RWPE2 (cell line): ENCODE results near the gene ACKR3.

ENCODE experiments used
- ATAC-seq: fragments of 200-7000 bp; cut with Tn5 transposase; 3 replicates; pipeline ENCODE4 v1.9.1; 2021; ENCODE audit warnings: low read depth
- DNase-seq: peaks from one replicate; pipeline ENCODE4 v3.0.0-alpha.2; 2020; ENCODE audit warnings: low spot score
- H3K27ac ChIP-seq: fragments of 450-650 bp; 2 replicates; pipeline ENCODE4 v1.5.1; 2017; ENCODE audit warnings: mild to moderate bottlenecking; ENCODE audit not compliant: poor library complexity, severe bottlenecking
- H3K27me3 ChIP-seq: fragments of 250-450 bp; sonication (Bioruptor Pico); 2 replicates; pipeline ENCODE4 v1.5.1; 2021; ENCODE audit warnings: mild to moderate bottlenecking, moderate library complexity; ENCODE audit not compliant: insufficient read depth, poor library complexity, severe bottlenecking
- H3K36me3 ChIP-seq: fragments of 250-450 bp; sonication (Bioruptor Pico); 2 replicates; pipeline ENCODE4 v1.5.1; 2020; ENCODE audit warnings: low read depth, mild to moderate bottlenecking, moderate library complexity
- H3K4me1 ChIP-seq: fragments of 250-450 bp; sonication (Bioruptor Pico); 2 replicates; pipeline ENCODE4 v1.5.1; 2021; ENCODE audit warnings: mild to moderate bottlenecking, moderate library complexity; ENCODE audit not compliant: insufficient read depth, poor library complexity, severe bottlenecking
- H3K4me3 ChIP-seq: fragments of 250-450 bp; sonication (Bioruptor Pico); 2 replicates; pipeline ENCODE4 v1.5.1; 2021; ENCODE audit warnings: mild to moderate bottlenecking, moderate library complexity; ENCODE audit not compliant: severe bottlenecking
- H3K9me3 ChIP-seq: fragments of 250-450 bp; sonication (Bioruptor Pico); 2 replicates; pipeline ENCODE4 v1.5.1; 2021; ENCODE audit warnings: mild to moderate bottlenecking, moderate library complexity; ENCODE audit not compliant: severe bottlenecking
- TF ChIP-seq, protein P1 (sequence below): fragments of 450-650 bp; IDR thresholded peaks from one replicate; pipeline ENCODE4 v1.5.1; 2017; ENCODE audit warnings: mild to moderate bottlenecking, moderate library complexity; ENCODE audit not compliant: poor library complexity, severe bottlenecking

The ACKR3 gene

DNA sequence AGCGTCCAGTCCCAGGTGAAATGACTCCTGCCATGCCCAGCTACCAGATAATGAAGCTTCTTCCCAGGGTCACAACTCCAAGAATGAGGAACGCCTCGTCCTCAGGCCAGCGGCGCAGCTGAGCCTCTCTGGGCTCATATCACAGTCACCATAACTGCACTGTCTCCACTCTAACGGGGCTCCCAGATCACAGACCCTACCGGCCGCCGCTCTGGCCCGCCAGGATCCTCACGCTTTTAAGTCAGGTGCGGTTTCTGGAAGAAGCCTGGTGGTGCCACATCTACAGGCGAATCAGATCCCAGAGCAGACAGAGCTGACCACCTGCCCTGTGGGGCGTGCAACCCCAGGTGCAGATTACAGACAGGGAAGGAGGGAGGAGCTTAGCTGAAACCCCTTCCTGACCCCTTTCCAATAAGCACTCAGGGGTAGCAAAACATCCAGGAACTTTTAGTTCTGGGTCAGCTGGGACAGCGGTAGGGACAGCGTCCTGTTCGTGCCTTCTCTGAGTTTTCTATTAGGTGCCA is 3.7 kb upstream of the ACKR3 start:
- no peak for ATAC-seq
- Histone ChIP-seq H3K36me3 (no peaks in the 10 kb centered on the region), H3K27me3 (peaks cover 9% of the 10 kb centered on the region), H3K4me3 (no peak overlapping the region), H3K4me1 (no peaks in the 10 kb centered on the region), H3K9me3 (no peaks in the 10 kb centered on the region), H3K27ac (no peak overlapping the region)
- DNase-seq: no peak
- TF ChIP-seq, protein P1, sequence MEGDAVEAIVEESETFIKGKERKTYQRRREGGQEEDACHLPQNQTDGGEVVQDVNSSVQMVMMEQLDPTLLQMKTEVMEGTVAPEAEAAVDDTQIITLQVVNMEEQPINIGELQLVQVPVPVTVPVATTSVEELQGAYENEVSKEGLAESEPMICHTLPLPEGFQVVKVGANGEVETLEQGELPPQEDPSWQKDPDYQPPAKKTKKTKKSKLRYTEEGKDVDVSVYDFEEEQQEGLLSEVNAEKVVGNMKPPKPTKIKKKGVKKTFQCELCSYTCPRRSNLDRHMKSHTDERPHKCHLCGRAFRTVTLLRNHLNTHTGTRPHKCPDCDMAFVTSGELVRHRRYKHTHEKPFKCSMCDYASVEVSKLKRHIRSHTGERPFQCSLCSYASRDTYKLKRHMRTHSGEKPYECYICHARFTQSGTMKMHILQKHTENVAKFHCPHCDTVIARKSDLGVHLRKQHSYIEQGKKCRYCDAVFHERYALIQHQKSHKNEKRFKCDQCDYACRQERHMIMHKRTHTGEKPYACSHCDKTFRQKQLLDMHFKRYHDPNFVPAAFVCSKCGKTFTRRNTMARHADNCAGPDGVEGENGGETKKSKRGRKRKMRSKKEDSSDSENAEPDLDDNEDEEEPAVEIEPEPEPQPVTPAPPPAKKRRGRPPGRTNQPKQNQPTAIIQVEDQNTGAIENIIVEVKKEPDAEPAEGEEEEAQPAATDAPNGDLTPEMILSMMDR: no peak

DNA sequence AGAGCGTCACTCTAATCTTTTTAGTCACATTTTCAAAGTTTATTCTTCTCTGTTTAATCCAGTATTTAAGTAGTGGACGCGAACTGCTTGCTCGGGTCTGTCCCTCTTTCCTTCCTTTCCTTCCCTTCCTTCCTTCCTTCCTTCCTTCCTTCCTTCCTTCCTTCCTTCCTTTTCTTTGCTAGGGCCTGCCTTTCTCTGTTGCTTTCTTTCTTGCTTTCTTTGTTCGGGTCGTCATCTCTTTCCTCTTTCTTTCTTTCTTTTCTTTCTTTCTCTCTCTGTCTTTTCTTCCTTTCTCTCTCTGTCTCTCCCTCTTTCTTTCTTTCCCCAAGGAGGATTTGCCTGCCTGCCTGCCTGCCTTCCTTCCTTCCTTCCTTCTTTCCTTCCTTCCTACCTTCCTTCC is 3.0 kb upstream of the ACKR3 start:
- DNase-seq: no peak
- TF ChIP-seq, protein P1: no peak
- H3K36me3 ChIP-seq: no peaks in the 10 kb centered on the region
- no peak for ATAC-seq
- H3K27ac ChIP-seq: no peak overlapping the region
- H3K4me3 ChIP-seq: no peak overlapping the region
- H3K4me1 ChIP-seq: no peaks in the 10 kb centered on the region
- H3K9me3 ChIP-seq: no peaks in the 10 kb centered on the region
- H3K27me3 ChIP-seq: peaks cover 9% of the 10 kb centered on the region

DNA sequence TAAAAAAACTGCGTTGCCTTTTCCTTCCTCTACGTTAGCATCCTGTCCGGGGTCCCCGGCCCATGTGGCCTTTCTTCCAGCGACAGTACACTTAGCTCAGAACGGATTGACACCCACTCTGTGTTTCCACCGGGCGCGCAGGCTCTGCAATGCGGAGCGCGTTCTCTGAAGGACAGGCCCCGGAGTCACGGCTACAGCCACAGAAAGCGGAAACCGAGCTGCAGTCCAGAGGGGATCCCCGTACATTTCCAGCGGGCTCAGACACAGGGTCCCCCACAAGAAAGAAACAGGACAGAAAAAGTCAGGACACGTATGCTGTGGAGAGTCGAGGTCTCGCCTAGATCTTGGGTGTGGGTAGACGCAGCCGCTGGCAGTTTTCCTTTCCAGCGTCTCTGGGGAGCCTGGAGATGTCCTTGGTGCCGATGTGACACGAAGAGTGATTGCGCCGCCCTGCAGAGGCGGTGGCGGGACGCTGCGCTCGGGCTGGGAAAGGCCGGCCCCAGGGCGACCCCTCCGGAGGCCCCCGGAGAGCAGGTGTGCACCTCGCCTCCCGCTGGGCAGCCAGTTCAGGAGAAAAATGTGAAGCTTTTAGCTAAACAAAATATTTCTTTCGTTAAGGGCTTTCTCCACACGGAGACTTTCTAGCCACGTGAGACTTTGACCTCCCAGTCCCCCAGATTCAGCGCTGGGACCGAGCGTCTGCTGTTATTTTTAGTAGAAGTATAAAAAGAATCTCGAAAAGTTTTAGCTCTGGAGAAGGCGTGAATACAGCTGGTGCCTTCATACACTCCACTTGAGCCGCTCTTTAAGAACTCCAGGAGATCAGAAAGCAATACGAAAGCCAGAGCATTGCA is 1.3 kb upstream of the ACKR3 start:
- TF ChIP-seq, protein P1: no peak
- no peak overlapping the region for H3K27ac ChIP-seq
- H3K9me3 ChIP-seq: no peaks in the 10 kb centered on the region
- no peak for DNase-seq
- ATAC-seq: no peak; the same call in 2 of the 3 replicates
- H3K36me3 ChIP-seq: no peaks in the 10 kb centered on the region
- peaks cover 9% of the 10 kb centered on the region for H3K27me3 ChIP-seq
- H3K4me3 ChIP-seq: peak overlapping the region; percentile 7
- H3K4me1 ChIP-seq: no peaks in the 10 kb centered on the region

DNA sequence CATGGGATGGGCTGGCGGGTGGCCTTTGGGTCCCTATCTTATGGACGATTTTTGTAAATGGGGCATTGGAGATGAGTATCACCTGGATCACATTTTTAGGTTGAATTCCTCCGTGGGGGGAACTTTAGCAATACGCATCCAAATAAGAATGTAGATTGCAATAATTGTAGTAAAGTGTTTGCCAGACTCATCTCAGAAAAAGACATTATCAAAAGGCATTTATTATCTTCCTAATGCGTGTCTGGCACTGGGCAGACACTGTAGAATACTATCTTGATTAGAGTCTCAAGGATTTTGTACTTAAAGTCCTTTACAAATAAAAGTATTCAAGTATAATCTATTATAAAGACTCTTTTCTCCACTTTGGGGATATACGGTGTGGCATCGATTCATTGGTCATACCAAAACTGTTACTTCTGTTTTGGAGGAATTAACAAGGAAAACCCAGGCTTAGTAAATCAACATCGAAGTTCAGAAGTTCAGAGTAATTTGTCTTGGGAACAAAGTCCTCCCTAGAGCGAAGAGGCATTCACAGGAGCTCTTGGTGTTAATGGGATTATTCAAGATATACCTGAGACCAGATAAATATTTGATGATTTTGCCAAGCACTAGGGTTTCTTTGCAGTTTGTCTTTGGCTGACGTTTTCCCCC is 578 bp upstream of the ACKR3 start:
- H3K27ac ChIP-seq: no peak overlapping the region
- H3K4me1 ChIP-seq: no peaks in the 10 kb centered on the region

More for the DNA sequence above, 578 bp upstream of the ACKR3 start:
- Histone ChIP-seq H3K9me3 (no peaks in the 10 kb centered on the region), H3K36me3 (no peaks in the 10 kb centered on the region), H3K4me3 (no peak overlapping the region), H3K27me3 (peaks cover 9% of the 10 kb centered on the region)
- DNase-seq (no peak), ATAC-seq (no peak)
- TF ChIP-seq, protein P1: no peak
